ENCODE results near the gene TMEM253.

Gene TMEM253

DNA sequence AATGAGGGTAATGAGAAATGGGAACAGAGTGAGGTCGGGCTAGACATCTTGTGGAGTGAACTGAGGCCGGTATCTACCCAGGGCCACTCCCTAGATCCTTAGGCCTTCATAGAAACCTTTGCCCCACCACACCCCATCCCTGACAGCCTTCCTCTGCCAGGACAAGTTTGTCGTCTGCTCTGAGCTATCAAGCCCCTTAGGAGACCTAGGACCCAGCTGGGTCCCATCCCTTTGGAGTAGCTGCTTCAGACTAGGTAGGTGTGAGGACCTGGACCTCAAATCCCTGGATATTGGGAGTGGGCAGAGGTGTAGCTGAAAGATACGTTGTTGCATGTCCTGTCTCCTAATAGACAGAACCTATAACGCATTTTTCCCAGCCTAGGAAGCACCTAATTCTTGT, at the start of gene TMEM253:
TMEM253 (plus strand) TSS at position 136 of the 400 bp plus-strand sequence. CDS start 278 bp downstream, outside the sequence.
- TF ChIP-seq CTCF (IDR thresholded peaks at IDR 0.05; ENCODE audit: low read depth, low read length) = no peak
- H3K4me3 ChIP-seq (ENCODE audit: low read depth, low read length) = no peak within 1 kb of the TSS

GRCh38 chr14:21053184-21054122, 47.4 kb upstream of the TMEM253 start:
- H3K4me3 ChIP-seq (ENCODE audit: low read depth, low read length) = no peak overlapping the region
- no peak for TF ChIP-seq CTCF (IDR thresholded peaks at IDR 0.05; ENCODE audit: low read depth, low read length)

DNA sequence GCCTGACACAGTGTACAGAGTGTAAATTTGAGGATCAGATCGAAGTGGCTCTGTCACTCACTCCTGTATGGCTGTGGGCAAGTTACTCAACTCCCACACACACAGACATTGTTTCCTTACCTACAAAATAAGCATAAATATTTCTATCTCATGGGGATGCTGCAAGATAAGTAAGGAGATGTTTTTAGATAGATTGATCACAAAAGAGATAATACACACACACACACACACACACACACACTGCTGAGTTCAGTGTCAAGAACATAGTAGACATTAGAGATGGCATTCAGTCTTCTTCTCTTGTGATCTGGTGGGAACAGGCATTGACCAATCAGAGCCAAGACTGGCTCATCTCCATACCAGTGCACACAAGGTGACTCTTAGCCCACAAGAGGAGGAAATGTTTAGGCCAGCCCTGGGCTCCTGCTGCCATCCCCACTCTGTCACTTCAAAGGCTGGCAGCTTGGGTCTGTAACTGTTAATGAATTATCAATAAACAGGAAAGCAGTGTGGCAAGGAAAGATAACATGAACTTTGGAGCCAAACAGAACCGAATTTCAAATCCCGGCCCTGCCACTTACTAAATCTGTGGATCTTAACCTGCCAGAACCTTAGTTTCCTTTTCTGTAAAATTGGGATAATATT, 46.6 kb upstream of the TMEM253 start:
- no peak for TF ChIP-seq CTCF (IDR thresholded peaks at IDR 0.05; ENCODE audit: low read depth, low read length)
- no peak overlapping the region for H3K4me3 ChIP-seq (ENCODE audit: low read depth, low read length)

- no peak overlapping the region for H3K4me3 ChIP-seq (ENCODE audit: low read depth, low read length)
- no peak for TF ChIP-seq CTCF (IDR thresholded peaks at IDR 0.05; ENCODE audit: low read depth, low read length)
Observed at GRCh38 chr14:21054768-21055145, 46.1 kb upstream of the TMEM253 start.

DNA sequence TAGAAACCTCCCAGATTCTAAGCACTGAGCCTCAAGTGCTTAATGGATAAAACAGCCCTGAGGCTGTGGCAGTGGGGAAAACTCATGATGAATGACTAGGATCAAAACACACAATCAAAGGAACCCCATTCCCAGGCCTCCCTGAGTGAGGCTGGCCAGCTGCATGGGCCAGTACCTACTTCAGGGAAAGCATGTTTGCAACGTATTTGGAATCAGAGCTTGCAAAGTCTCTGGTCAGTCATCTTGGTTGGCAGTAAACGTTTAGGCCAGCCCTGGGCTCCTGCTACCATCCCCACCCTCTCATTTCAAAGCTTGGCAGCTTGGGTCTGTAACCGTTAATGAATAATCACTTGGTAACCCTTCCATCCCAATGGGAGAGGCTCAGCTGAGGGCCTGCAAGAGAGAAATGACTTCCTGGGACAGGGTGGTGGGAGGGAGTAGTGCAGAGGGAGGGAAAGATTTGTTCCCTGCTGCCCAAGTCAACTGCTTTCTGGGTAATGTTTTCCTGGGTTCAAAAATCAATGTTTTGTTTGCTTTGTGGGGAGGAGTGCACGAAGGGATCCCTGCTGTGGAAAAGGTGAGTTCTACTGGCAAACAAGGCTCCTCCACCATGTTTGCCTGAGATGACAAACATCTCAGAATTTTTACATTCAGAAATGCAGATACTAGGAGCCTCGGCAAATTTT, 45.3 kb upstream of the TMEM253 start:
- no peak for TF ChIP-seq CTCF (IDR thresholded peaks at IDR 0.05; ENCODE audit: low read depth, low read length)
- H3K4me3 ChIP-seq (ENCODE audit: low read depth, low read length) = no peak overlapping the region

DNA sequence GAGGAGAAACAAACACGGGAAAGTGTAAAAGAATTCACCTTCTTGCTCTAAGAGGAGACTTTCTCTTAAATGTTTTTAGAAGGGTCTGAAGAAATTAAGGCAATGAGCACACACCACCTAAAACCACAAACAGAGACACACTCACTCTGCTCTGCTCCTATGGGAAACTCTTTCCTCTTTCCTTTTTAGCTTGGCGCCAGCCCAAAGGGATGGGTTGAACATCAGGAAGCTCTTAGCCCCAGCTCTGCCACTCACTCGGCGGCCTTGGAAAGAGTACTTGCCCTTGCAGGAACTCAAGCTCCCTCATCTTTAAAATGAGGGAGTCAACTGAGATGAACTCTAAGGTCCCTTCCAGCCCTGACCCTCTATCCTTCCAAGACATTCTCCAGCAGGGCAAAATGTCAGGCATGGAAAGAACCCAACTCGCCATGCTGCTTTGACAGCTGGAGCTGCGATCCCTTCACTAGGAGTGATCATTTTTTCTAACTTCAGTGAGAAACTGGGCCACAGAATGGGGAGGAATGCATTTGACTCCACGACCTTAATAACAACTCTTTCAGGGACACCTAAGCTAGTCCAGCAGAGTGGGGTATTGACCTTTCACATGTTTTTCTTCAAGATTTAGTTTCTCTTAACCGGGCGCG, 44.2 kb upstream of the TMEM253 start:
- no peak for TF ChIP-seq CTCF (IDR thresholded peaks at IDR 0.05; ENCODE audit: low read depth, low read length)
- no peak overlapping the region for H3K4me3 ChIP-seq (ENCODE audit: low read depth, low read length)

Data from WI38 (cell line).